H1 (cell line): Measurements from ENCODE around the gene MCF2L2. TPM values are rescaled to one million over a fixed set of nuclear protein-coding genes. Genes with fewer than 3 reads are reported as not detected.

ENCODE experiments used
- CTCF ChIA-PET: fragments of 300-600 bp; sonication (Branson Sonifier 250); formaldehyde crosslinking; loops from one replicate; lab custom pipeline; 2021; ENCODE audit not compliant: partially characterized antibody; lab: Charles Lee
- POLR2A ChIA-PET: fragments of 300-600 bp; sonication (Branson Sonifier 250); formaldehyde crosslinking; loops from one replicate; lab custom pipeline; 2021; ENCODE audit warnings: inconsistent platforms; ENCODE audit not compliant: partially characterized antibody; lab: Charles Lee
- DNase-seq, 2 experiments: peaks; one replicate each; pipeline versions ENCODE4 v3.0.0 to v3.0.0-alpha.2; 2010 to 2022; ENCODE audit warnings: low spot score in 2 of 2, low read depth in 1 of 2, mixed read lengths in 1 of 2
- FAIRE-seq: peaks from 2 replicates; lab custom pipeline; 2011; peaks lifted over from hg19 to GRCh38; lab: Jason Lieb, UNC
- H2AFZ ChIP-seq: 2 replicates; pipeline ENCODE4 v1.8.1; 2012; ENCODE audit warnings: low read length, inconsistent platforms
- H2AK5ac ChIP-seq: 2 replicates; pipeline ENCODE4 v1.6.1; 2013; ENCODE audit warnings: low read depth, low read length
- H2BK120ac ChIP-seq: replicated peaks from 2 replicates; pipeline ENCODE3; 2013; ENCODE audit warnings: low read depth, low read length, inconsistent platforms
- H2BK12ac ChIP-seq: 2 replicates; pipeline ENCODE4 v1.6.1; 2013; ENCODE audit warnings: low read depth, low read length
- H2BK15ac ChIP-seq: 2 replicates; pipeline ENCODE4 v1.6.1; 2013; ENCODE audit warnings: low read length
- H2BK20ac ChIP-seq: 2 replicates; pipeline ENCODE4 v1.6.1; 2013; ENCODE audit warnings: low read length
- H2BK5ac ChIP-seq: 2 replicates; pipeline ENCODE4 v1.6.1; 2013; ENCODE audit warnings: low read depth, low read length
- H3K14ac ChIP-seq: 2 replicates; pipeline ENCODE4 v1.6.1; 2013; ENCODE audit warnings: inconsistent platforms; ENCODE audit not compliant: insufficient read length
- H3K18ac ChIP-seq: 2 replicates; pipeline ENCODE4 v1.6.1; 2013; ENCODE audit warnings: low read length; ENCODE audit errors: extremely low read depth
- H3K23ac ChIP-seq: 2 replicates; pipeline ENCODE4 v1.6.1; 2013; ENCODE audit warnings: inconsistent platforms; ENCODE audit not compliant: insufficient read length
- H3K23me2 ChIP-seq: 2 replicates; pipeline ENCODE4 v1.6.1; 2013; ENCODE audit warnings: low read depth, low read length
- H3K27ac ChIP-seq: 2 replicates; pipeline ENCODE4 v1.6.1; 2011; ENCODE audit warnings: low read depth, low read length, inconsistent platforms
- H3K27me3 ChIP-seq, 4 experiments: replicated peaks in 1 of 4; 1 replicate in 1 of 4; 2 replicates in 3 of 4; pipeline versions ENCODE4 v1.6.1 to v1.8.1; 2011 to 2013; ENCODE audit warnings: low read length in 3 of 4, mild to moderate bottlenecking in 3 of 4, inconsistent platforms in 2 of 4, mixed read lengths in 2 of 4, moderate library complexity in 1 of 4; ENCODE audit not compliant: control insufficient read depth in 3 of 4, insufficient read depth in 3 of 4; ENCODE audit errors: extremely low read depth in 1 of 4
- H3K36me3 ChIP-seq, 4 experiments: 2 replicates each; pipeline versions ENCODE4 v1.6.1 to v1.8.1; 2011 to 2013; ENCODE audit warnings: mild to moderate bottlenecking in 4 of 4, low read length in 3 of 4, moderate library complexity in 2 of 4, control low read depth in 1 of 4, inconsistent platforms in 1 of 4; ENCODE audit not compliant: insufficient read depth in 4 of 4, control insufficient read depth in 2 of 4
- H3K4ac ChIP-seq: replicated peaks from 2 replicates; pipeline ENCODE3; 2013; ENCODE audit warnings: low read length, low read depth, mixed read lengths, inconsistent platforms; ENCODE audit not compliant: insufficient read length
- H3K4me1 ChIP-seq, 4 experiments: replicated peaks in 1 of 4; 1 replicate in 1 of 4; 2 replicates in 3 of 4; pipeline versions ENCODE4 v1.6.1 to v1.8.1; 2011 to 2013; ENCODE audit warnings: low read length in 3 of 4, inconsistent platforms in 2 of 4, mixed read lengths in 1 of 4; ENCODE audit not compliant: insufficient read depth in 4 of 4, control insufficient read depth in 3 of 4
- H3K4me2 ChIP-seq, 2 experiments: 2 replicates each; pipeline versions ENCODE4 v1.6.1 to v1.8.1; 2011 to 2013; ENCODE audit warnings: low read depth in 2 of 2, low read length in 2 of 2, control low read depth in 1 of 2, inconsistent platforms in 1 of 2, mild to moderate bottlenecking in 1 of 2; ENCODE audit not compliant: insufficient read depth in 1 of 2
- H3K4me3 ChIP-seq, 4 experiments: fragments of 200-600, 300-600 bp in 1 of 4; sonication (generic), shearing (Covaris generic), sonication (Bioruptor Twin) in 1 of 4; 2 replicates each; pipeline versions ENCODE4 v1.5.1 to v1.8.1; 2011 to 2016; ENCODE audit warnings: low read length in 4 of 4, low read depth in 3 of 4, control low read depth in 2 of 4, inconsistent platforms in 2 of 4, mild to moderate bottlenecking in 2 of 4, mixed read lengths in 1 of 4, moderate library complexity in 1 of 4; ENCODE audit not compliant: insufficient read depth in 2 of 4; ENCODE audit errors: extremely low read depth in 1 of 4
- H3K56ac ChIP-seq: replicated peaks from 2 replicates; pipeline ENCODE3; 2013; ENCODE audit warnings: low read depth, mild to moderate bottlenecking, mixed read lengths, low read length, inconsistent platforms; ENCODE audit not compliant: insufficient read length
- H3K79me1 ChIP-seq: 2 replicates; pipeline ENCODE4 v1.6.1; 2013; ENCODE audit warnings: low read depth, low read length, control low read depth
- H3K79me2 ChIP-seq, 2 experiments: 2 replicates each; pipeline versions ENCODE4 v1.6.1 to v1.8.1; 2012 to 2013; ENCODE audit warnings: low read length in 2 of 2, mild to moderate bottlenecking in 2 of 2, inconsistent platforms in 1 of 2; ENCODE audit not compliant: insufficient read depth in 2 of 2, control insufficient read depth in 1 of 2
- H3K9ac ChIP-seq, 4 experiments: replicated peaks in 1 of 4; 1 replicate in 1 of 4; 2 replicates in 3 of 4; pipeline versions ENCODE4 v1.6.1 to v1.8.1; 2011 to 2013; ENCODE audit warnings: low read depth in 3 of 4, low read length in 3 of 4, control low read depth in 2 of 4, mild to moderate bottlenecking in 2 of 4, moderate library complexity in 2 of 4, inconsistent platforms in 1 of 4; ENCODE audit errors: extremely low read depth in 1 of 4
- H3K9me3 ChIP-seq, 2 experiments: 2 replicates each; pipeline versions ENCODE4 v1.6.1 to v1.8.1; 2012 to 2013; ENCODE audit warnings: mild to moderate bottlenecking in 2 of 2, moderate library complexity in 2 of 2, control low read depth in 1 of 2, inconsistent platforms in 1 of 2, low read depth in 1 of 2, low read length in 1 of 2, mixed read lengths in 1 of 2; ENCODE audit not compliant: insufficient read depth in 2 of 2
- H4K20me1 ChIP-seq, 2 experiments: replicated peaks in 1 of 2; 2 replicates each; pipeline versions ENCODE3 to v1.8.1; 2011 to 2013; ENCODE audit warnings: inconsistent platforms in 2 of 2, low read length in 2 of 2, mild to moderate bottlenecking in 1 of 2; ENCODE audit not compliant: insufficient read depth in 2 of 2, control insufficient read depth in 1 of 2
- H4K5ac ChIP-seq: 2 replicates; pipeline ENCODE4 v1.6.1; 2013; ENCODE audit warnings: low read length, low read depth, mixed read lengths, inconsistent platforms; ENCODE audit not compliant: insufficient read length
- H4K8ac ChIP-seq: 2 replicates; pipeline ENCODE4 v1.8.0; 2013; ENCODE audit warnings: mild to moderate bottlenecking, moderate library complexity, low read length, inconsistent platforms; ENCODE audit not compliant: insufficient read depth; ENCODE audit errors: extremely low read depth
- H4K91ac ChIP-seq: replicated peaks from 2 replicates; pipeline ENCODE3; 2013; ENCODE audit warnings: low read length, mixed read lengths, inconsistent platforms; ENCODE audit not compliant: insufficient read length
- ASH2L ChIP-seq: fragments of 200-600, 300-600 bp; sonication (generic); IDR thresholded peaks from one replicate; pipeline ENCODE4 v1.7.1; 2017; ENCODE audit warnings: low read length
- BRCA1 ChIP-seq: IDR thresholded peaks from 2 replicates; pipeline ENCODE4 v1.6.1; 2012; ENCODE audit warnings: low read depth, low read length, improper control_type of control experiment
- CREB1 ChIP-seq: IDR thresholded peaks from 2 replicates; pipeline ENCODE4 v1.6.1; 2012; ENCODE audit warnings: inconsistent platforms
- JUN ChIP-seq: IDR thresholded peaks from 2 replicates; pipeline ENCODE4 v1.6.1; 2011; ENCODE audit warnings: low read depth, mild to moderate bottlenecking, improper control_type of control experiment, low read length
- KDM4A ChIP-seq: IDR thresholded peaks from one replicate; pipeline ENCODE4 v1.7.1; 2012; ENCODE audit warnings: low read depth, mild to moderate bottlenecking, moderate library complexity, low read length, inconsistent platforms; ENCODE audit not compliant: severe bottlenecking
- KDM5A ChIP-seq: fragments of 200-600 bp; IDR thresholded peaks from 2 replicates; pipeline ENCODE4 v1.7.1; 2012; ENCODE audit warnings: mild to moderate bottlenecking, low read length, inconsistent platforms, mixed read lengths
- POLR2AphosphoS5 ChIP-seq: IDR thresholded peaks from 2 replicates; pipeline ENCODE4 v1.6.1; 2011; ENCODE audit warnings: low read depth, low read length
- RAD21 ChIP-seq, 2 experiments: IDR thresholded peaks in 1 of 2; conservative IDR thresholded peaks in 1 of 2; 2 replicates each; pipeline ENCODE4 v1.6.1; 2011; ENCODE audit warnings: low read depth in 2 of 2, low read length in 2 of 2, improper control_type of control experiment in 1 of 2, inconsistent platforms in 1 of 2, mild to moderate bottlenecking in 1 of 2, moderate library complexity in 1 of 2
- RFX5 ChIP-seq: IDR thresholded peaks from 2 replicates; pipeline ENCODE4 v1.6.1; 2011; ENCODE audit warnings: low read depth, low read length, improper control_type of control experiment, borderline replicate concordance
- RNF2 ChIP-seq: fragments of 200-900, 300-1000 bp; sonication (generic); IDR thresholded peaks from 2 replicates; pipeline ENCODE4 v1.7.1; 2016; ENCODE audit warnings: borderline replicate concordance, low read depth, mild to moderate bottlenecking, antibody characterized with exemption, low read length; ENCODE audit not compliant: poor library complexity, severe bottlenecking; ENCODE audit errors: missing control alignments
- RXRA ChIP-seq: IDR thresholded peaks from 2 replicates; pipeline ENCODE4 v1.6.1; 2011; ENCODE audit warnings: low read depth, mild to moderate bottlenecking, low read length, moderate library complexity; ENCODE audit not compliant: insufficient read depth
- SAP30 ChIP-seq: fragments of 300-600 bp; sonication (generic); IDR thresholded peaks from 2 replicates; pipeline ENCODE4 v1.7.1; 2012; ENCODE audit warnings: low read length, moderate library complexity, mild to moderate bottlenecking, inconsistent platforms; ENCODE audit not compliant: insufficient read depth, insufficient replicate concordance
- SIRT6 ChIP-seq: IDR thresholded peaks from one replicate; pipeline ENCODE4 v1.7.1; 2012; ENCODE audit warnings: low read length, inconsistent platforms
- TCF12 ChIP-seq: IDR thresholded peaks from 2 replicates; pipeline ENCODE4 v1.6.1; 2011; ENCODE audit warnings: low read depth, mild to moderate bottlenecking, low read length
- TEAD4 ChIP-seq: IDR thresholded peaks from 2 replicates; pipeline ENCODE4 v1.6.1; 2012; ENCODE audit warnings: low read depth, low read length, inconsistent platforms, mixed read lengths
- WGBS, 2 experiments: shearing (Covaris generic) in 1 of 2; methylation state at CpG; one replicate each; pipeline versions ENCODE4 v1.1.6 to v1.1.7; 2013 to 2015; ENCODE audit warnings: low lambda C conversion rate in 2 of 2, mixed read lengths in 2 of 2, inconsistent platforms in 1 of 2, low coverage in 1 of 2, missing lambda C conversion rate in 1 of 2; ENCODE audit not compliant: insufficient replicate concordance in 2 of 2, insufficient coverage in 1 of 2, insufficient read length in 1 of 2; ENCODE audit errors: extremely low coverage in 1 of 2, missing lambda C conversion rate in 1 of 2; 5-methylcytosine and 5-hydroxymethylcytosine counted together
- polyA plus RNA-seq, 7 experiments: library from polyadenylated mRNA; depleted of rRNA in 3 of 7; stranded (reverse) in 5 of 7; unstranded in 2 of 7; fragments of >200 nt in 5 of 7; fragments of 200-250 nt in 2 of 7; gene quantifications; 1 replicate in 5 of 7; 2 replicates in 1 of 7; 4 replicates in 1 of 7; pipeline versions ENCODE4 v1.2.1 to v1.2.3, GENCODE V29; 2011 to 2013; ENCODE audit warnings: missing spikeins in 2 of 7, mixed read lengths in 2 of 7
- total RNA-seq: library from RNA; stranded (reverse); fragmentation: NEBNext Ultra II Directional; extraction: Animal tissue kit (Norgen Biotek cat#: 25700); gene quantifications from 2 replicates; pipeline ENCODE4 v1.2.1, GENCODE V29; 2021

Gene MCF2L2
- total and polyA plus RNA-seq, 2 of the 8 experiments (the other 6 are each of a cell fraction or from before 2014, with no cell fraction given): 4.1 to 13.7 TPM

DNA sequence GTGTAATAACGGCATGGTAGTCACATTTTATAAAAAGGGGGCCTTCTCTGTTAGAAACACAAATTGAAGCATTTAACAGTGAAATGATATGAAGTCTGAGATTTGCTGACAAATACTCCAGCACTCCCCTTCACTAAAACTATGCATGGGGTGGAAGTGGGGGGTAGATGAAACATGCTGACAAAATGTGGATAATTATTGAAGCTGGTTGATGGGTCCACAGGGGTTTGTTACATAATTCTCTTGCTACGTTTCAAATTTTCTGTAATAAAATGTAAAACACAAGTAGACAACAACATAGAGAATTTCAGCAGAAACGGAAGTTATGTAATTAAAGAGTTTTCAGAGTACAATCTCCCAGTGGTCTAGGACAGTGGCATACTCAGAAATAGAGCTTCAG is 37.0 kb downstream of the MCF2L2 start:
- no peak overlapping the region for H3K14ac ChIP-seq
- H3K56ac ChIP-seq: no peak overlapping the region
- H4K5ac ChIP-seq: no peak overlapping the region
- no peaks in the 10 kb centered on the region for H4K20me1 ChIP-seq
- no peak overlapping the region for H2BK120ac ChIP-seq
- no peak for DNase-seq
- no peak overlapping the region for H3K18ac ChIP-seq
- peaks cover 0 to 2% (median 0%) of the 10 kb centered on the region in 4 experiments; a peak in 1 of 8 replicates for H3K36me3 ChIP-seq
- no peak overlapping the region for H2BK12ac ChIP-seq
- POLR2A ChIA-PET: no interaction called here
- WGBS, 2 experiments: 71% methylated on average over 3 of the region's 3 CpGs; no CpG with 5 or more reads in 1 of the 2 experiments
- TF ChIP-seq CREB1: no peak
- no peak for TF ChIP-seq KDM5A
- TF ChIP-seq TCF12: no peak
- no peak for TF ChIP-seq RNF2
- TF ChIP-seq JUN: no peak
- TF ChIP-seq RAD21 (IDR thresholded peaks at IDR 0.05 in 1 of 2, conservative IDR thresholded peaks at IDR 0.05 in 1 of 2; ENCODE audit: low read depth in 2 of 2, low read length in 2 of 2): no peak
- TF ChIP-seq RXRA: no peak
- TF ChIP-seq RFX5: no peak
- no peak for TF ChIP-seq TEAD4
- no peak for TF ChIP-seq SAP30
- no peak for TF ChIP-seq ASH2L
- no peak for TF ChIP-seq POLR2AphosphoS5
- no peak for TF ChIP-seq BRCA1
- TF ChIP-seq KDM4A: no peak
- no peak for TF ChIP-seq SIRT6
- TF ChIP-seq, all 59 proteins: peak for 0
- no peak overlapping the region for H2BK20ac ChIP-seq
- H2BK15ac ChIP-seq: no peak overlapping the region
- no peaks in the 10 kb centered on the region for H3K9me3 ChIP-seq
- no peak overlapping the region for H3K4ac ChIP-seq
- H3K9ac ChIP-seq: no peak overlapping the region
- H3K23ac ChIP-seq: no peak overlapping the region
- no peak overlapping the region for H2BK5ac ChIP-seq
- H2AK5ac ChIP-seq: no peak overlapping the region
- no peak overlapping the region for H4K91ac ChIP-seq
- peaks cover 0 to 3% (median 3%) of the 10 kb centered on the region in 4 experiments; a peak in 3 of 7 replicates for H3K4me1 ChIP-seq
- FAIRE-seq: no peak
- H3K79me2 ChIP-seq: no peaks in the 10 kb centered on the region
- no peak overlapping the region for H4K8ac ChIP-seq
- H3K4me3 ChIP-seq: no peak overlapping the region
- H3K27ac ChIP-seq: no peak overlapping the region
- H3K4me2 ChIP-seq: no peak overlapping the region
- CTCF ChIA-PET: interaction anchor here (0.6 to 1.7 kb wide), 6 partner anchors 12 to 1902 kb away, joined by 3 to 10 read pairs (median 4); no protein-coding TSS in a partner anchor
- no peaks in the 10 kb centered on the region for H3K23me2 ChIP-seq
- peaks cover 2% of the 10 kb centered on the region; the same call in 1 of the 2 replicates for H3K79me1 ChIP-seq
- H2AFZ ChIP-seq: no peak overlapping the region
- H3K27me3 ChIP-seq: no peaks in the 10 kb centered on the region
